Measurements from ENCODE around the gene CD247. TPM values are rescaled to one million over a fixed set of nuclear protein-coding genes. Genes with fewer than 3 reads are reported as not detected.

Gene CD247
- total and polyA plus RNA-seq, 9 of the 15 experiments (the other 6 are each of a cell fraction or from before 2014, with no cell fraction given), result 0.08 to 0.42 (median 0.28) TPM; not detected in 5

- no peak for TF ChIP-seq GTF2F1 (IDR thresholded peaks at IDR 0.05; ENCODE audit: low read depth, low read length)
- TF ChIP-seq KAT8 (IDR thresholded peaks at IDR 0.05; ENCODE audit: low read depth), result no peak
- TF ChIP-seq KLF10 (CRISPR knock-in tag; IDR thresholded peaks at IDR 0.05), result no peak
- TF ChIP-seq ARID3B (CRISPR knock-in tag; IDR thresholded peaks at IDR 0.05; ENCODE audit: borderline replicate concordance), result no peak
- no peak for TF ChIP-seq KLF1 (tag; IDR thresholded peaks at IDR 0.05)
- TF ChIP-seq STAG1 (CRISPR knock-in tag; IDR thresholded peaks at IDR 0.05; ENCODE audit: borderline replicate concordance), result no peak
- TF ChIP-seq RBM14 (IDR thresholded peaks at IDR 0.05; ENCODE audit: borderline replicate concordance, insufficient read depth, low read depth, low read length), result no peak
- TF ChIP-seq TAF7 (tag; IDR thresholded peaks at IDR 0.05), result no peak
- no peak for TF ChIP-seq CTCFL (IDR thresholded peaks at IDR 0.05; ENCODE audit: borderline replicate concordance, insufficient read depth, low read depth, low read length, poor library complexity, severe bottlenecking)
- no peak for TF ChIP-seq HNRNPLL (IDR thresholded peaks at IDR 0.05; ENCODE audit: low read depth, low read length, poor library complexity, severe bottlenecking)
- TF ChIP-seq ZNF165 (CRISPR knock-in tag; IDR thresholded peaks at IDR 0.05; ENCODE audit: borderline replicate concordance), result no peak
- no peak for TF ChIP-seq ZNF444 (CRISPR knock-in tag; IDR thresholded peaks at IDR 0.05)
- TF ChIP-seq XRCC3 (IDR thresholded peaks at IDR 0.05), result no peak
- no peak for TF ChIP-seq HMGN3 (IDR thresholded peaks at IDR 0.05; ENCODE audit: borderline replicate concordance, extremely low read depth, insufficient read length, low read depth, low read length)
- TF ChIP-seq RUNX1 (IDR thresholded peaks at IDR 0.05; ENCODE audit: low read depth), result no peak
- TF ChIP-seq, protein P1, sequence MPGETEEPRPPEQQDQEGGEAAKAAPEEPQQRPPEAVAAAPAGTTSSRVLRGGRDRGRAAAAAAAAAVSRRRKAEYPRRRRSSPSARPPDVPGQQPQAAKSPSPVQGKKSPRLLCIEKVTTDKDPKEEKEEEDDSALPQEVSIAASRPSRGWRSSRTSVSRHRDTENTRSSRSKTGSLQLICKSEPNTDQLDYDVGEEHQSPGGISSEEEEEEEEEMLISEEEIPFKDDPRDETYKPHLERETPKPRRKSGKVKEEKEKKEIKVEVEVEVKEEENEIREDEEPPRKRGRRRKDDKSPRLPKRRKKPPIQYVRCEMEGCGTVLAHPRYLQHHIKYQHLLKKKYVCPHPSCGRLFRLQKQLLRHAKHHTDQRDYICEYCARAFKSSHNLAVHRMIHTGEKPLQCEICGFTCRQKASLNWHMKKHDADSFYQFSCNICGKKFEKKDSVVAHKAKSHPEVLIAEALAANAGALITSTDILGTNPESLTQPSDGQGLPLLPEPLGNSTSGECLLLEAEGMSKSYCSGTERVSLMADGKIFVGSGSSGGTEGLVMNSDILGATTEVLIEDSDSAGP (CRISPR knock-in tag; IDR thresholded peaks at IDR 0.05), result no peak
- TF ChIP-seq ZNF232 (CRISPR knock-in tag; IDR thresholded peaks at IDR 0.05), result no peak
- TF ChIP-seq XRCC5 (IDR thresholded peaks at IDR 0.05; ENCODE audit: low read depth, low read length), result no peak
- no peak for TF ChIP-seq MAFK (IDR thresholded peaks at IDR 0.05; ENCODE audit: low read length)
- TF ChIP-seq ZNF445 (CRISPR knock-in tag; IDR thresholded peaks at IDR 0.05; ENCODE audit: low read depth), result no peak
- no peak for TF ChIP-seq GABPA (tag; conservative IDR thresholded peaks at IDR 0.05; ENCODE audit: low read depth)
- no peak for TF ChIP-seq ZBTB8A (IDR thresholded peaks at IDR 0.05; ENCODE audit: partially characterized antibody)
Measured at GRCh38 chr1:167524651-167525050, 6.3 kb upstream of the CD247 start (continued).
